Stimulated activated CD8-positive, alpha-beta memory T cell treated with anti-CD3 and anti-CD28 coated beads, Interleukin-7, amount 100 ng/mL, for 48 hours (primary cell): Measurements from ENCODE around the gene HAPSTR1.
"Not testable (repeated sequence)": the region's sequence is repeated elsewhere in the genome, so short reads cannot be mapped to it uniquely, and the experiment has no call there.

Experiments
- DNase-seq, 2 donors: peaks; one replicate each; pipeline ENCODE4 v3.0.0-alpha.2; 2020; ENCODE audit warnings: low read depth in 1 of 2; ENCODE audit errors: extremely low read depth in 1 of 2

The HAPSTR1 gene

GRCh38 chr16:9070254-9070653, 21.2 kb upstream of the HAPSTR1 start:
- no peak for DNase-seq

- DNase-seq: no peak
Observed at GRCh38 chr16:9071377-9071776, 20.1 kb upstream of the HAPSTR1 start.

- DNase-seq: peak; percentile 8 to 60
Observed at GRCh38 chr16:9072806-9073341, 18.6 kb upstream of the HAPSTR1 start.

GRCh38 chr16:9075299-9076071, 16.0 kb upstream of the HAPSTR1 start:
- DNase-seq: no peak

- DNase-seq: peak in 1 of 2 donors; percentile 65
Observed at GRCh38 chr16:9077091-9077809, 14.2 kb upstream of the HAPSTR1 start.

GRCh38 chr16:9078467-9079429, 12.7 kb upstream of the HAPSTR1 start:
- not testable (repeated sequence) for DNase-seq

- DNase-seq: no peak
Observed at GRCh38 chr16:9079430-9079812, 12.0 kb upstream of the HAPSTR1 start.

- no peak for DNase-seq
Observed at GRCh38 chr16:9081158-9081557, 10.3 kb upstream of the HAPSTR1 start.

- DNase-seq: no peak
Observed at GRCh38 chr16:9081843-9082242, 9.6 kb upstream of the HAPSTR1 start.

GRCh38 chr16:9082422-9082821, 9.0 kb upstream of the HAPSTR1 start:
- no peak for DNase-seq

- DNase-seq: not testable (repeated sequence)
Observed at GRCh38 chr16:9087733-9088132, 3.7 kb upstream of the HAPSTR1 start.

GRCh38 chr16:9088848-9089247, 2.6 kb upstream of the HAPSTR1 start:
- DNase-seq: no peak

GRCh38 chr16:9089660-9090059, 1.8 kb upstream of the HAPSTR1 start:
- no peak for DNase-seq

- no peak for DNase-seq
Observed at GRCh38 chr16:9090101-9090959, 1.1 kb upstream of the HAPSTR1 start.

GRCh38 chr16:9091867-9092281, 430 bp downstream of the HAPSTR1 start:
- no peak for DNase-seq

GRCh38 chr16:9092282-9092977, 986 bp downstream of the HAPSTR1 start:
- DNase-seq: no peak

GRCh38 chr16:9092978-9093344, 1.5 kb downstream of the HAPSTR1 start:
- no peak for DNase-seq

GRCh38 chr16:9094011-9094846, 2.8 kb downstream of the HAPSTR1 start:
- DNase-seq: no peak

- DNase-seq: no peak
Observed at GRCh38 chr16:9095171-9095570, 3.7 kb downstream of the HAPSTR1 start.
